Measurements from ENCODE around the gene TMED8. TPM values are rescaled to one million over a fixed set of nuclear protein-coding genes. Genes with fewer than 3 reads are reported as not detected.
"Not testable (repeated sequence)": the region's sequence is repeated elsewhere in the genome, so short reads cannot be mapped to it uniquely, and the experiment has no call there.

TMED8 gene
- total and polyA plus RNA-seq, 2 donors (not counting 1 experiment from before 2014, with no cell fraction given) = 13.1 to 43.8 TPM

DNA sequence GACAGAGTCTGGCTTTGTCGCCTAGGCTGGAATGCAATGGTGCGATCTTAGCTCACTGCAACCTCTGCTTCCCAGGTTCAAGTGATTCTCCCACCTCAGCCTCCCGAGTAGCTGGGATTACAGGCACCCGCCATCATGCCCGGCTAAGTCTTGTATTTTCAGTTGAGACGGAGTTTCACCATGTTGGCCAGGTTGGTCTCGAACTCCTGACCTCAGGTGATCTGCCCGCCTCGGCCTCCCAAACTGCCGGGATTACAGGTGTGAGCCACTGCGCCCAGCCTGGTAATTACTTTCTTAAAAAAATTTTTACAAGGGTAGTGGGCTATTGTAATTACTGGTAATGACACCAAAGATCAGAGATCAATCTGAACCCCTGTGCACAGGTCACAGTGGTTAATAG is 58.1 kb downstream of the TMED8 start:
- H3K27ac ChIP-seq (ENCODE audit: low read length in 2 of 2); H2AFZ ChIP-seq (ENCODE audit: insufficient read depth, low read depth, low read length, poor library complexity, severe bottlenecking); H3K9me3 Mint-ChIP-seq (ENCODE audit: insufficient read depth); H3K4me3 Mint-ChIP-seq; ATAC-seq (ENCODE audit: low read depth); H4K20me1 ChIP-seq (ENCODE audit: control insufficient read depth, insufficient read depth, low read length, poor library complexity, severe bottlenecking); H3K27me3 Mint-ChIP-seq; H3K4me3 ChIP-seq (ENCODE audit: control extremely low read depth in 1 of 5, extremely low read depth in 1 of 5, insufficient read depth in 1 of 5, low read depth in 2 of 5, low read length in 4 of 5); H3K4me2 ChIP-seq (replicated peaks; ENCODE audit: low read depth, low read length, poor library complexity, severe bottlenecking); H3K27me3 ChIP-seq (replicated peaks in 1 of 4; ENCODE audit: control extremely low read depth in 1 of 4, control insufficient read depth in 3 of 4, insufficient read depth in 4 of 4, low read length in 3 of 4); H3K36me3 ChIP-seq (replicated peaks in 1 of 2; ENCODE audit: control extremely low read depth in 1 of 2, control insufficient read depth in 1 of 2, extremely low read depth in 1 of 2, insufficient read depth in 2 of 2, low read length in 1 of 2); H3K27ac Mint-ChIP-seq; H3K9ac ChIP-seq (ENCODE audit: low read length); H3K9me3 ChIP-seq (ENCODE audit: control extremely low read depth in 1 of 3, control insufficient read depth in 2 of 3, insufficient read depth in 1 of 3, low read length in 2 of 3); DNase-seq: not testable (repeated sequence)
- intact Hi-C loops (cut with micrococcal nuclease) = loop anchor here (5.0 kb wide), 1 partner anchor 606 kb away; no protein-coding TSS in a partner anchor
- peaks cover 18% of the 10 kb centered on the region for H3K4me1 Mint-ChIP-seq
- peaks cover 10 to 16% of the 10 kb centered on the region in 2 donors for H3K4me1 ChIP-seq (ENCODE audit: control insufficient read depth in 2 of 2, insufficient read depth in 2 of 2, low read length in 2 of 2)
- POLR2A ChIA-PET = interaction anchor here (0.7 kb wide), 1 partner anchor 20 kb away, joined by 9 read pairs; no protein-coding TSS in a partner anchor
- peaks cover 46% of the 10 kb centered on the region for H3K79me2 ChIP-seq (ENCODE audit: control insufficient read depth, insufficient read depth, low read length)
- CTCF ChIA-PET = interaction anchor here (0.8 to 1.5 kb wide), 3 partner anchors 12 to 140 kb away, joined by 3 to 6 read pairs (median 3); no protein-coding TSS in a partner anchor
- WGBS (ENCODE audit: insufficient coverage) = 100% methylated on average over 5 of the region's 11 CpGs

DNA sequence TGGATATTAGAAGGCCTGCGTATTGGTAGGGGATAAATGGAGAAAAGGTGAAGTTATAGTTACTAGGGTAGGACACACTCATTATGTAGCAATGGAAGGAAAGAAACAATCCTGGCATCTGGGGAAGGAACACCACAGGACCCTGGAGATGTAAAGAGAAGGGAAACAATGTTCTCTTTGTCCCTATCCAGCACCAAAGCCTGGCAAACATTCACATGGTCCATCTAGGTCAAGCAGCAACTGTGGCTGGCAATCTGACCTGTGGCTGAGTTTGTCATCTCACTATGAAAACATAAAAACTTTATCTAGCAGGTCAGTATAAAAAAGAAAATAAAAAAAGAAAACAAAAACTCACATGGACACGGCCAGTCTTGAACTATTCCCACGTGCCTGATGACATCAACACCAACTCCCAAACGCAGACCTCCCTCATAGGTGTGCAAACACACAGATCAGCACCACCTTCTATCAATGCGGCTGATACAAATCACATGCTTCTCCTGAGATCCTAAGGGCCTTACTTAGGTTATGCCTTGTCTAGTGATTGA is 58.8 kb downstream of the TMED8 start:
- H3K79me2 ChIP-seq (ENCODE audit: control insufficient read depth, insufficient read depth, low read length) = peaks cover 46% of the 10 kb centered on the region

More for the DNA sequence above, 58.8 kb downstream of the TMED8 start:
- no peak overlapping the region for H2AFZ ChIP-seq (ENCODE audit: insufficient read depth, low read depth, low read length, poor library complexity, severe bottlenecking)
- DNase-seq (no peak), ATAC-seq (ENCODE audit: low read depth) (no peak)
- H3K4me1 ChIP-seq (ENCODE audit: control insufficient read depth in 2 of 2, insufficient read depth in 2 of 2, low read length in 2 of 2) = peaks cover 10 to 16% of the 10 kb centered on the region in 2 donors
- no peak overlapping the region for H3K27ac Mint-ChIP-seq
- ChIA-PET POLR2A (no interaction called here), CTCF (interaction anchor here (7.5 kb wide), 1 partner anchor 166 kb away, joined by 108 read pairs; no protein-coding TSS in a partner anchor)
- no peak overlapping the region for H3K4me2 ChIP-seq (replicated peaks; ENCODE audit: low read depth, low read length, poor library complexity, severe bottlenecking)
- intact Hi-C loops (cut with micrococcal nuclease) = loop anchor here (5.0 kb wide), 1 partner anchor 606 kb away; no protein-coding TSS in a partner anchor
- no peak for TF ChIP-seq EZH2 (IDR thresholded peaks at IDR 0.05; ENCODE audit: borderline replicate concordance, insufficient read depth, low read depth, low read length, poor library complexity, severe bottlenecking)
- H4K20me1 ChIP-seq (ENCODE audit: control insufficient read depth, insufficient read depth, low read length, poor library complexity, severe bottlenecking) = no peaks in the 10 kb centered on the region
- H3K9me3 ChIP-seq (ENCODE audit: control extremely low read depth in 1 of 3, control insufficient read depth in 2 of 3, insufficient read depth in 1 of 3, low read length in 2 of 3) = no peaks in the 10 kb centered on the region
- H3K9me3 Mint-ChIP-seq (ENCODE audit: insufficient read depth) = no peaks in the 10 kb centered on the region
- no peak overlapping the region for H3K4me3 Mint-ChIP-seq
- H3K27me3 ChIP-seq (replicated peaks in 1 of 4; ENCODE audit: control extremely low read depth in 1 of 4, control insufficient read depth in 3 of 4, insufficient read depth in 4 of 4, low read length in 3 of 4) = no peaks in the 10 kb centered on the region
- no peak overlapping the region for H3K9ac ChIP-seq (ENCODE audit: low read length)
- H3K27ac ChIP-seq (ENCODE audit: low read length in 2 of 2) = no peak overlapping the region
- H3K27me3 Mint-ChIP-seq = no peaks in the 10 kb centered on the region
- 100% methylated on average over 4 of the region's 5 CpGs for WGBS (ENCODE audit: insufficient coverage)
- peaks cover 18% of the 10 kb centered on the region for H3K4me1 Mint-ChIP-seq
- H3K4me3 ChIP-seq (ENCODE audit: control extremely low read depth in 1 of 5, extremely low read depth in 1 of 5, insufficient read depth in 1 of 5, low read depth in 2 of 5, low read length in 4 of 5) = no peak overlapping the region
- H3K36me3 ChIP-seq (replicated peaks in 1 of 2; ENCODE audit: control extremely low read depth in 1 of 2, control insufficient read depth in 1 of 2, extremely low read depth in 1 of 2, insufficient read depth in 2 of 2, low read length in 1 of 2) = no peaks in the 10 kb centered on the region

Measured in B cell (primary cell).